Upper lobe of right lung (tissue), 1 donor: ENCODE measurements around the gene RAC3. TPM values are rescaled to one million over a fixed set of nuclear protein-coding genes. Genes with fewer than 3 reads are reported as not detected.

Experiments used
- ATAC-seq: fragments of 200-7000 bp; cut with Tn5 transposase; one replicate; pipeline ENCODE4 v1.9.1; 2020; ENCODE audit warnings: mild to moderate bottlenecking, moderate library complexity
- DNase-seq: peaks from one replicate; pipeline ENCODE4 v3.0.0-alpha.2; 2020
- H3K27ac ChIP-seq: fragments of 200-600 bp; one replicate; pipeline ENCODE4 v1.8.0; 2022
- H3K27me3 ChIP-seq: fragments of 200-600 bp; one replicate; pipeline ENCODE4 v1.8.0; 2022; ENCODE audit warnings: mild to moderate bottlenecking
- H3K36me3 ChIP-seq: fragments of 200-600 bp; one replicate; pipeline ENCODE4 v1.8.0; 2022
- H3K4me1 ChIP-seq: fragments of 200-600 bp; one replicate; pipeline ENCODE4 v1.8.0; 2022
- H3K4me3 ChIP-seq: fragments of 200-600 bp; one replicate; pipeline ENCODE4 v1.8.0; 2022; ENCODE audit warnings: mild to moderate bottlenecking
- H3K9me3 ChIP-seq: fragments of 200-600 bp; one replicate; pipeline ENCODE4 v1.8.0; 2022
- CTCF ChIP-seq: fragments of 200-600 bp; IDR thresholded peaks from one replicate; pipeline ENCODE4 v1.8.0; 2022; ENCODE audit warnings: antibody characterized with exemption
- intact Hi-C: fragments of 100-400 bp; cut with DNase I; formaldehyde crosslinking; loops from one replicate; pipeline ENCODE4 v1.11.0; 2022
- total RNA-seq: library from RNA; stranded (reverse); fragmentation: NEBNext Ultra II Directional; extraction: Animal tissue kit (Norgen Biotek cat#: 25700); gene quantifications from one replicate; pipeline ENCODE4 v1.2.1, GENCODE V29; 2021
- donor health status: DM: no; HTN: yes; CAD: no; lungs with severe emphysema.

The RAC3 gene
- total RNA-seq, 1 donor from 2014 or later, result 3.4 TPM

- Histone ChIP-seq H3K36me3 (peaks cover 28% of the 10 kb centered on the region), H3K27me3 (no peaks in the 10 kb centered on the region), H3K9me3 (no peaks in the 10 kb centered on the region), H3K4me3 (peak overlapping the region; percentile 94), H3K27ac (peak overlapping the region; percentile 88), H3K4me1 (peaks cover 15% of the 10 kb centered on the region)
- ATAC-seq (peak; percentile 40), DNase-seq (no peak)
- intact Hi-C loops, result no loop called here
- no peak for TF ChIP-seq CTCF
These were observed 33.1 kb downstream of the RAC3 start for GRCh38 chr17:82064433-82065192.

GRCh38 chr17:82065193-82065637 lies 33.7 kb downstream of the RAC3 start:
- Histone ChIP-seq H3K4me3 (peak overlapping the region; percentile 94), H3K27me3 (no peaks in the 10 kb centered on the region), H3K9me3 (no peaks in the 10 kb centered on the region), H3K27ac (peak overlapping the region; percentile 88), H3K36me3 (peaks cover 22% of the 10 kb centered on the region), H3K4me1 (peaks cover 15% of the 10 kb centered on the region)
- DNase-seq, result no peak
- peak; percentile 22 for ATAC-seq
- intact Hi-C loops, result no loop called here
- no peak for TF ChIP-seq CTCF

GRCh38 chr17:82065638-82066303 lies 34.3 kb downstream of the RAC3 start, which contains the start of gene DUS1L:
TSS of gene DUS1L (minus strand) at chr17:82065804. CDS start at chr17:82065059, 745 bp downstream.
- intact Hi-C loops, result no loop called here
- H3K36me3 ChIP-seq, result peaks cover 17% of the 10 kb centered on the region
- DNase-seq (peak; percentile 87), ATAC-seq (peak; percentile 91)
- H3K27me3 ChIP-seq, result no peaks in the 10 kb centered on the region
- peak within 1 kb of the TSS; percentile 94 for H3K4me3 ChIP-seq
- peaks cover 15% of the 10 kb centered on the region for H3K4me1 ChIP-seq
- TF ChIP-seq CTCF, result no peak
- no peaks in the 10 kb centered on the region for H3K9me3 ChIP-seq
- H3K27ac ChIP-seq, result peak within 1 kb of the TSS; percentile 88

- H3K9me3 ChIP-seq, result no peaks in the 10 kb centered on the region
- DNase-seq (no peak), ATAC-seq (no peak)
- H3K36me3 ChIP-seq, result no peaks in the 10 kb centered on the region
- H3K4me1 ChIP-seq, result peaks cover 6% of the 10 kb centered on the region
- intact Hi-C loops, result no loop called here
- H3K27ac ChIP-seq, result no peak overlapping the region
- H3K4me3 ChIP-seq, result no peak overlapping the region
- TF ChIP-seq CTCF, result no peak
- H3K27me3 ChIP-seq, result no peaks in the 10 kb centered on the region
These were observed 39.1 kb downstream of the RAC3 start for GRCh38 chr17:82070611-82071010.

- H3K27me3 ChIP-seq, result no peaks in the 10 kb centered on the region
- intact Hi-C loops, result no loop called here
- H3K27ac ChIP-seq, result no peak overlapping the region
- no peak overlapping the region for H3K4me3 ChIP-seq
- no peaks in the 10 kb centered on the region for H3K4me1 ChIP-seq
- H3K36me3 ChIP-seq, result no peaks in the 10 kb centered on the region
- DNase-seq (no peak), ATAC-seq (no peak)
- TF ChIP-seq CTCF, result no peak
- no peaks in the 10 kb centered on the region for H3K9me3 ChIP-seq
These were observed 41.3 kb downstream of the RAC3 start for GRCh38 chr17:82072827-82073226.
